Suprapubic skin (tissue), 4 donors: ENCODE results near the gene RPAIN. TPM values are rescaled to one million over a fixed set of nuclear protein-coding genes. Genes with fewer than 3 reads are reported as not detected.

Experiments used
- DNase-seq, 2 donors: peaks; one replicate each; pipeline ENCODE4 v3.0.0-alpha.2; 2019; ENCODE audit warnings: low spot score in 2 of 2
- H3K27ac ChIP-seq: fragments of 200-600 bp; sonication (generic); one replicate; pipeline ENCODE4 v1.5.1; 2019
- H3K27me3 ChIP-seq: fragments of 200-600 bp; sonication (generic); one replicate; pipeline ENCODE4 v1.5.1; 2019
- H3K36me3 ChIP-seq: fragments of 200-600 bp; sonication (generic); one replicate; pipeline ENCODE4 v1.5.1; 2019
- H3K4me1 ChIP-seq: fragments of 200-600 bp; sonication (generic); one replicate; pipeline ENCODE4 v1.5.1; 2019
- H3K4me3 ChIP-seq: fragments of 200-600 bp; sonication (generic); one replicate; pipeline ENCODE4 v1.5.1; 2019; ENCODE audit warnings: mild to moderate bottlenecking
- H3K9me3 ChIP-seq: fragments of 200-600 bp; sonication (generic); one replicate; pipeline ENCODE4 v1.5.1; 2019
- CTCF ChIP-seq, 2 donors: fragments of 200-600 bp in 1 of 2; fragments of 450-650 bp in 1 of 2; sonication (generic) in 1 of 2; IDR thresholded peaks; one replicate each; pipeline ENCODE4 v1.5.1; 2016 to 2019; ENCODE audit warnings: antibody characterized with exemption in 2 of 2, mild to moderate bottlenecking in 1 of 2, moderate library complexity in 1 of 2
- EP300 ChIP-seq: sonication (generic); formaldehyde crosslinking; IDR thresholded peaks from one replicate; pipeline ENCODE4 v1.6.1; 2017; ENCODE audit warnings: antibody characterized with exemption
- POLR2A ChIP-seq, 2 donors: fragments of 450-650 bp; IDR thresholded peaks; one replicate each; pipeline ENCODE4 v1.6.1; 2017; ENCODE audit warnings: antibody characterized with exemption in 2 of 2, mild to moderate bottlenecking in 2 of 2, moderate library complexity in 2 of 2
- POLR2AphosphoS5 ChIP-seq, 3 donors: sonication (generic); formaldehyde crosslinking; IDR thresholded peaks; one replicate each; pipeline ENCODE4 v1.6.1; 2017; ENCODE audit warnings: antibody characterized with exemption in 3 of 3
- WGBS: methylation state at CpG from one replicate; pipeline ENCODE4 v1.1.5; 2018; 5-methylcytosine and 5-hydroxymethylcytosine counted together
- total RNA-seq, 4 donors: library from RNA; depleted of rRNA; stranded (reverse); fragments of >200 nt; gene quantifications; one replicate each; pipeline ENCODE4 v1.1.0, GENCODE V29; 2016

The RPAIN gene
- total RNA-seq, 4 donors from 2014 or later = 29.2 to 81.7 (median 34.8) TPM

- TF ChIP-seq POLR2AphosphoS5 (IDR thresholded peaks at IDR 0.05) = no peak
- no peak for TF ChIP-seq EP300
- no peak for TF ChIP-seq CTCF (IDR thresholded peaks at IDR 0.05)
- no peak for TF ChIP-seq POLR2A (IDR thresholded peaks at IDR 0.05)
- no peak for DNase-seq
- H3K4me1 ChIP-seq = no peaks in the 10 kb centered on the region
- no peaks in the 10 kb centered on the region for H3K9me3 ChIP-seq
- H3K27ac ChIP-seq = no peak overlapping the region
- H3K4me3 ChIP-seq = no peak overlapping the region
- no peaks in the 10 kb centered on the region for H3K27me3 ChIP-seq
- WGBS = 94% methylated on average over 4 of the region's 4 CpGs
- peaks cover 98% of the 10 kb centered on the region for H3K36me3 ChIP-seq
Measured at GRCh38 chr17:5405400-5405799, 14.6 kb upstream of the RPAIN start.

GRCh38 chr17:5408186-5408585, 11.8 kb upstream of the RPAIN start:
- TF ChIP-seq POLR2A (IDR thresholded peaks at IDR 0.05) = no peak
- TF ChIP-seq EP300 = no peak
- no peak for TF ChIP-seq POLR2AphosphoS5 (IDR thresholded peaks at IDR 0.05)
- no peak for TF ChIP-seq CTCF (IDR thresholded peaks at IDR 0.05)

GRCh38 chr17:5410594-5411272, 9.2 kb upstream of the RPAIN start:
- Histone ChIP-seq H3K36me3 (peaks cover 79% of the 10 kb centered on the region), H3K9me3 (no peaks in the 10 kb centered on the region), H3K4me3 (no peak overlapping the region), H3K27me3 (no peaks in the 10 kb centered on the region), H3K27ac (no peak overlapping the region), H3K4me1 (peaks cover 14% of the 10 kb centered on the region)
- TF ChIP-seq EP300 (no peak), POLR2A (IDR thresholded peaks at IDR 0.05) (no peak), POLR2AphosphoS5 (IDR thresholded peaks at IDR 0.05) (no peak), CTCF (IDR thresholded peaks at IDR 0.05) (no peak)
- 94% methylated on average over 7 of the region's 7 CpGs for WGBS
- DNase-seq = no peak

More at GRCh38 chr17:5408186-5408585, 11.8 kb upstream of the RPAIN start:
- H3K27me3 ChIP-seq = no peaks in the 10 kb centered on the region
- H3K4me3 ChIP-seq = no peak overlapping the region
- no peak overlapping the region for H3K27ac ChIP-seq
- no peak for DNase-seq
- H3K4me1 ChIP-seq = no peaks in the 10 kb centered on the region
- peaks cover 92% of the 10 kb centered on the region for H3K36me3 ChIP-seq
- 87% methylated on average over 5 of the region's 5 CpGs for WGBS
- H3K9me3 ChIP-seq = no peaks in the 10 kb centered on the region

GRCh38 chr17:5413682-5414081, 6.3 kb upstream of the RPAIN start:
- Histone ChIP-seq H3K36me3 (peaks cover 50% of the 10 kb centered on the region), H3K27ac (peak overlapping the region; percentile 15), H3K4me1 (peaks cover 40% of the 10 kb centered on the region), H3K4me3 (no peak overlapping the region), H3K27me3 (no peaks in the 10 kb centered on the region), H3K9me3 (no peaks in the 10 kb centered on the region)
- TF ChIP-seq POLR2A (IDR thresholded peaks at IDR 0.05) = no peak
- TF ChIP-seq POLR2AphosphoS5 (IDR thresholded peaks at IDR 0.05) = no peak
- DNase-seq = no peak
- 40% methylated on average over 4 of the region's 4 CpGs for WGBS

GRCh38 chr17:5416901-5417300, 3.1 kb upstream of the RPAIN start:
- Histone ChIP-seq H3K27me3 (no peaks in the 10 kb centered on the region), H3K4me3 (no peak overlapping the region), H3K4me1 (peaks cover 51% of the 10 kb centered on the region), H3K27ac (no peak overlapping the region), H3K9me3 (no peaks in the 10 kb centered on the region), H3K36me3 (peaks cover 26% of the 10 kb centered on the region)
- TF ChIP-seq POLR2AphosphoS5 (IDR thresholded peaks at IDR 0.05) (no peak), CTCF (IDR thresholded peaks at IDR 0.05) (no peak), POLR2A (IDR thresholded peaks at IDR 0.05) (no peak), EP300 (no peak)
- no peak for DNase-seq
- 84% methylated on average over 2 of the region's 2 CpGs for WGBS
